ENCODE results near the gene ARID1A.

GRCh38 chr1:26739329-26739914, 43.6 kb downstream of the ARID1A start:
- no peak for TF ChIP-seq CTCF (conservative IDR thresholded peaks at IDR 0.05; ENCODE audit: low read depth in 2 of 2)
- no peak for TF ChIP-seq POLR2AphosphoS5 (IDR thresholded peaks at IDR 0.05; ENCODE audit: low read depth)
- TF ChIP-seq ZNF114 (CRISPR knock-in tag; IDR thresholded peaks at IDR 0.05): no peak
- TF ChIP-seq JUNB (IDR thresholded peaks at IDR 0.05; ENCODE audit: unreplicated experiment): no peak
- TF ChIP-seq, protein P1, sequence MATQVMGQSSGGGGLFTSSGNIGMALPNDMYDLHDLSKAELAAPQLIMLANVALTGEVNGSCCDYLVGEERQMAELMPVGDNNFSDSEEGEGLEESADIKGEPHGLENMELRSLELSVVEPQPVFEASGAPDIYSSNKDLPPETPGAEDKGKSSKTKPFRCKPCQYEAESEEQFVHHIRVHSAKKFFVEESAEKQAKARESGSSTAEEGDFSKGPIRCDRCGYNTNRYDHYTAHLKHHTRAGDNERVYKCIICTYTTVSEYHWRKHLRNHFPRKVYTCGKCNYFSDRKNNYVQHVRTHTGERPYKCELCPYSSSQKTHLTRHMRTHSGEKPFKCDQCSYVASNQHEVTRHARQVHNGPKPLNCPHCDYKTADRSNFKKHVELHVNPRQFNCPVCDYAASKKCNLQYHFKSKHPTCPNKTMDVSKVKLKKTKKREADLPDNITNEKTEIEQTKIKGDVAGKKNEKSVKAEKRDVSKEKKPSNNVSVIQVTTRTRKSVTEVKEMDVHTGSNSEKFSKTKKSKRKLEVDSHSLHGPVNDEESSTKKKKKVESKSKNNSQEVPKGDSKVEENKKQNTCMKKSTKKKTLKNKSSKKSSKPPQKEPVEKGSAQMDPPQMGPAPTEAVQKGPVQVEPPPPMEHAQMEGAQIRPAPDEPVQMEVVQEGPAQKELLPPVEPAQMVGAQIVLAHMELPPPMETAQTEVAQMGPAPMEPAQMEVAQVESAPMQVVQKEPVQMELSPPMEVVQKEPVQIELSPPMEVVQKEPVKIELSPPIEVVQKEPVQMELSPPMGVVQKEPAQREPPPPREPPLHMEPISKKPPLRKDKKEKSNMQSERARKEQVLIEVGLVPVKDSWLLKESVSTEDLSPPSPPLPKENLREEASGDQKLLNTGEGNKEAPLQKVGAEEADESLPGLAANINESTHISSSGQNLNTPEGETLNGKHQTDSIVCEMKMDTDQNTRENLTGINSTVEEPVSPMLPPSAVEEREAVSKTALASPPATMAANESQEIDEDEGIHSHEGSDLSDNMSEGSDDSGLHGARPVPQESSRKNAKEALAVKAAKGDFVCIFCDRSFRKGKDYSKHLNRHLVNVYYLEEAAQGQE (IDR thresholded peaks at IDR 0.05; ENCODE audit: unreplicated experiment): no peak
- no peak for TF ChIP-seq EZH2 (IDR thresholded peaks at IDR 0.05; ENCODE audit: low read depth, unreplicated experiment)
- no peak for TF ChIP-seq EZH2phosphoT487 (IDR thresholded peaks at IDR 0.05; ENCODE audit: unreplicated experiment)
- TF ChIP-seq NANOG (IDR thresholded peaks at IDR 0.05; ENCODE audit: borderline replicate concordance): no peak
- TF ChIP-seq STAT1 (IDR thresholded peaks at IDR 0.05; ENCODE audit: unreplicated experiment): no peak
- TF ChIP-seq CREB1 (CRISPR knock-in tag; IDR thresholded peaks at IDR 0.05; ENCODE audit: low read depth): no peak
- TF ChIP-seq ETS1 (IDR thresholded peaks at IDR 0.05): no peak
- no peak for TF ChIP-seq ZNF331 (CRISPR knock-in tag; IDR thresholded peaks at IDR 0.05; ENCODE audit: low read depth)
- TF ChIP-seq ZNF462 (CRISPR knock-in tag; IDR thresholded peaks at IDR 0.05): no peak

Data from GM23338 (cell line).